Endothelial cell of umbilical vein (primary cell): Measurements from ENCODE around the gene CST1. TPM values are rescaled to one million over a fixed set of nuclear protein-coding genes. Genes with fewer than 3 reads are reported as not detected.
"Not testable (repeated sequence)": the region's sequence is repeated elsewhere in the genome, so short reads cannot be mapped to it uniquely, and the experiment has no call there.

Experiments used
- BruUV-seq: library from RNA; stranded (reverse); fragments of 400-500 nt; replicated peaks from 2 replicates; lab custom pipeline; 2021; lab: Mats Ljungman, UMichigan
- CTCF ChIA-PET: fragments of 300-600, 350-600 bp; sonication (Branson Sonifier 250); formaldehyde crosslinking; loops from one replicate; lab custom pipeline; 2021; ENCODE audit warnings: antibody characterized with exemption, inconsistent platforms; lab: Charles Lee
- POLR2A ChIA-PET: fragments of 300-600, 350-600 bp; sonication (Branson Sonifier 250); formaldehyde crosslinking; loops from one replicate; lab custom pipeline; 2021; ENCODE audit warnings: antibody characterized with exemption, inconsistent platforms; lab: Charles Lee
- DNase-seq: peaks from one replicate; pipeline ENCODE4 v3.0.0-alpha.2; 2011; ENCODE audit warnings: low read depth, low spot score
- FAIRE-seq: peaks from 2 replicates; lab custom pipeline; 2011; peaks lifted over from hg19 to GRCh38; lab: Jason Lieb, UNC
- H2AFZ ChIP-seq: 2 replicates; pipeline ENCODE4 v1.6.0; 2012; ENCODE audit warnings: low read depth, low read length, control low read depth, inconsistent platforms
- H3K27ac ChIP-seq: 2 replicates; pipeline ENCODE4 v1.5.1; 2011; ENCODE audit warnings: low read depth, mild to moderate bottlenecking, control low read depth, low read length, moderate library complexity; ENCODE audit not compliant: insufficient read depth
- H3K27me3 ChIP-seq, 2 experiments: 2 replicates each; pipeline versions ENCODE4 v1.6.0 to v1.6.1; 2011; ENCODE audit warnings: low read length in 2 of 2, mixed read lengths in 1 of 2; ENCODE audit not compliant: control insufficient read depth in 2 of 2, insufficient read depth in 2 of 2
- H3K36me3 ChIP-seq, 2 experiments: 2 replicates in 1 of 2; 3 replicates in 1 of 2; pipeline ENCODE4 v1.5.1; 2011; ENCODE audit warnings: low read length in 2 of 2, mild to moderate bottlenecking in 1 of 2, moderate library complexity in 1 of 2; ENCODE audit not compliant: control insufficient read depth in 2 of 2, insufficient read depth in 2 of 2; ENCODE audit errors: extremely low read depth in 1 of 2
- H3K4me1 ChIP-seq: 3 replicates; pipeline ENCODE4 v1.5.1; 2011; ENCODE audit warnings: mild to moderate bottlenecking, low read length; ENCODE audit not compliant: control insufficient read depth, insufficient read depth; ENCODE audit errors: extremely low read depth
- H3K4me2 ChIP-seq: 2 replicates; pipeline ENCODE4 v1.6.1; 2011; ENCODE audit warnings: low read length, control low read depth, mixed read lengths; ENCODE audit not compliant: insufficient read depth
- H3K4me3 ChIP-seq, 3 experiments: fragments of 200-600 bp in 1 of 3; sonication (generic), shearing (Covaris generic) in 1 of 3; replicated peaks in 1 of 3; 2 replicates each; pipeline ENCODE4 v1.5.1; 2011 to 2016; ENCODE audit warnings: control low read depth in 3 of 3, low read length in 3 of 3, mild to moderate bottlenecking in 2 of 3, inconsistent platforms in 1 of 3, low read depth in 1 of 3, moderate library complexity in 1 of 3; ENCODE audit not compliant: insufficient read depth in 1 of 3
- H3K79me2 ChIP-seq: 2 replicates; pipeline ENCODE4 v1.6.0; 2012; ENCODE audit warnings: low read length, inconsistent platforms; ENCODE audit not compliant: control insufficient read depth, insufficient read depth
- H3K9ac ChIP-seq: replicated peaks from 2 replicates; pipeline ENCODE3; 2011; ENCODE audit warnings: low read length, control low read depth; ENCODE audit not compliant: insufficient read depth; ENCODE audit errors: extremely low read depth
- H3K9me1 ChIP-seq: replicated peaks from 3 replicates; pipeline ENCODE4 v1.6.0; 2011; ENCODE audit warnings: mild to moderate bottlenecking, low read length; ENCODE audit not compliant: control insufficient read depth, insufficient read depth; ENCODE audit errors: extremely low read depth
- H3K9me3 ChIP-seq: replicated peaks from 2 replicates; pipeline ENCODE4 v1.5.1; 2012; ENCODE audit warnings: low read length, inconsistent platforms; ENCODE audit not compliant: control insufficient read depth, insufficient read depth
- H4K20me1 ChIP-seq: replicated peaks from 2 replicates; pipeline ENCODE3; 2011; ENCODE audit warnings: mild to moderate bottlenecking, low read length; ENCODE audit not compliant: control insufficient read depth, insufficient read depth; ENCODE audit errors: extremely low read depth
- CTCF ChIP-seq, 2 donors: IDR thresholded peaks; 1 replicate in 1 of 2; 2 replicates in 1 of 2; pipeline ENCODE4 v1.5.1; 2011; ENCODE audit warnings: low read length in 2 of 2, mild to moderate bottlenecking in 2 of 2, moderate library complexity in 2 of 2, control low read depth in 1 of 2, inconsistent platforms in 1 of 2, low read depth in 1 of 2; ENCODE audit not compliant: insufficient read depth in 1 of 2; ENCODE audit errors: extremely low read depth in 1 of 2
- EZH2 ChIP-seq: IDR thresholded peaks from 2 replicates; pipeline ENCODE4 v1.6.1; 2012; ENCODE audit warnings: borderline replicate concordance, low read depth, mild to moderate bottlenecking, moderate library complexity, low read length, inconsistent platforms; ENCODE audit not compliant: severe bottlenecking
- FOS ChIP-seq: IDR thresholded peaks from 2 replicates; pipeline ENCODE4 v1.6.1; 2011; ENCODE audit warnings: mild to moderate bottlenecking, low read length, moderate library complexity, borderline replicate concordance; ENCODE audit not compliant: insufficient read depth
- GATA2 ChIP-seq: IDR thresholded peaks from 2 replicates; pipeline ENCODE4 v1.7.0; 2011; ENCODE audit warnings: low read depth, mild to moderate bottlenecking, moderate library complexity, mixed read lengths, low read length; ENCODE audit not compliant: insufficient read length, insufficient read depth
- JUN ChIP-seq: IDR thresholded peaks from 2 replicates; pipeline ENCODE4 v1.6.1; 2011; ENCODE audit warnings: borderline replicate concordance, low read depth; ENCODE audit not compliant: insufficient read length, insufficient read depth
- MAX ChIP-seq: IDR thresholded peaks from 2 replicates; pipeline ENCODE4 v1.6.1; 2011; ENCODE audit not compliant: insufficient read depth, insufficient read length
- MYC ChIP-seq: IDR thresholded peaks from one replicate; pipeline ENCODE4 v1.6.1; 2011; ENCODE audit warnings: mild to moderate bottlenecking, low read depth, low read length
- POLR2A ChIP-seq: IDR thresholded peaks from 2 replicates; pipeline ENCODE4 v1.6.1; 2012; ENCODE audit warnings: low read depth, mild to moderate bottlenecking, control low read depth, low read length
- POLR2AphosphoS5 ChIP-seq: IDR thresholded peaks from 2 replicates; pipeline ENCODE4 v1.6.1; 2012; ENCODE audit warnings: low read depth, mild to moderate bottlenecking, control low read depth, low read length, moderate library complexity; ENCODE audit not compliant: insufficient read depth
- dilution Hi-C: fragments of 300-500 bp; cut with MboI; formaldehyde crosslinking; loops from one replicate; pipeline ENCODE4 v1.15.0; 2019; ENCODE audit warnings: low sequenced_read_pairs; ENCODE audit not compliant: extremely low pct_ligation_motif_present
- intact Hi-C: fragments of 100-400 bp; cut with micrococcal nuclease; formaldehyde crosslinking; loops from one replicate; pipeline ENCODE4 v1.10.0; 2022
- polyA plus RNA-seq, 4 experiments: library from polyadenylated mRNA; depleted of rRNA in 3 of 4; stranded (reverse) in 3 of 4; unstranded in 1 of 4; fragments of >200 nt; gene quantifications; 2 replicates each; pipeline versions ENCODE4 v1.2.1 to v1.2.3, GENCODE V29; 2011 to 2012; ENCODE audit warnings: missing spikeins in 1 of 4
- total RNA-seq: library from RNA; stranded (reverse); gene quantifications from 2 replicates; pipeline ENCODE4 v1.2.3, GENCODE V29; 2021

CST1 gene
- total and polyA plus RNA-seq, 2 donors (not counting 3 experiments of a cell fraction or from before 2014, with no cell fraction given): 0.19 to 2.2 TPM

DNA sequence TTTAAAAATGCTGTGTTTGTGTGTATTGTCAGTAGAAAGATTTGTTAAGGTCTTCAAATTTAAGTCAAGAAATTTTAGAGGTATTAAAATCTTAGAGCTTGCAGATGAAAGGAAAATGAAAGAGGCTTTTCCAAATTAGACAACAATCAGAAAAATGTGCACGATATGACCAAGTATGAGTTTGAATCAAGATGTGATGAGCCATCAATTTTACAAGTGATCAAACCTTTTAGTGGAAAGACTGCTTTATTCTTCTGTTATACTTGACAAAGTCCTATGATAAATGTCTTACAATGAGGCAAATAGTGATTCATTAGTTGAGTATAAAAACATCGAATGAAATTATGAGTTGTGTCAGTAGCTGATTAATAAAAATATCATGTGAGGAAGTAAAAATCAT, 19.6 kb upstream of the CST1 start:
- intact Hi-C loops (no loop called here), dilution Hi-C loops (no loop called here)
- Histone ChIP-seq H2AFZ (no peak overlapping the region), H3K9me3 (no peaks in the 10 kb centered on the region), H3K9me1 (no peaks in the 10 kb centered on the region), H3K4me1 (no peaks in the 10 kb centered on the region), H3K36me3 (no peaks in the 10 kb centered on the region), H3K4me2 (no peak overlapping the region), H3K27ac (no peak overlapping the region), H4K20me1 (no peaks in the 10 kb centered on the region), H3K27me3 (peaks cover 7 to 14% of the 10 kb centered on the region in 2 experiments), H3K9ac (no peak overlapping the region), H3K4me3 (no peak overlapping the region), H3K79me2 (no peaks in the 10 kb centered on the region)
- ChIA-PET CTCF (interaction anchor here (0.8 kb wide), 2 partner anchors 11 to 102 kb away, joined by 3 read pairs; no protein-coding TSS in a partner anchor), POLR2A (no interaction called here)
- DNase-seq: no peak
- FAIRE-seq: no peak
- TF ChIP-seq MAX (no peak), CTCF (IDR thresholded peaks at IDR 0.05; ENCODE audit: extremely low read depth in 1 of 2, insufficient read depth in 1 of 2, low read depth in 1 of 2, low read length in 2 of 2) (no peak), GATA2 (no peak), POLR2AphosphoS5 (no peak), FOS (no peak), EZH2 (no peak), MYC (no peak), POLR2A (no peak), JUN (no peak)
- BruUV-seq: no TSS peak

- H3K27ac ChIP-seq, H4K20me1 ChIP-seq, BruUV-seq, intact Hi-C loops, H3K9ac ChIP-seq, FAIRE-seq, dilution Hi-C loops, H3K4me3 ChIP-seq, H3K36me3 ChIP-seq, H2AFZ ChIP-seq, H3K4me2 ChIP-seq, CTCF ChIA-PET, H3K9me1 ChIP-seq, DNase-seq, H3K79me2 ChIP-seq, H3K9me3 ChIP-seq, H3K4me1 ChIP-seq: not testable (repeated sequence)
- POLR2A ChIA-PET: interaction anchor here (0.7 kb wide), 1 partner anchor 1230 kb away, joined by 3 read pairs; no protein-coding TSS in a partner anchor
- H3K27me3 ChIP-seq: peaks cover 9 to 14% of the 10 kb centered on the region in 2 experiments
Measured at GRCh38 chr20:23768520-23768919, 17.8 kb upstream of the CST1 start.
